ENCODE data around the gene CYP4F8.

DNA sequence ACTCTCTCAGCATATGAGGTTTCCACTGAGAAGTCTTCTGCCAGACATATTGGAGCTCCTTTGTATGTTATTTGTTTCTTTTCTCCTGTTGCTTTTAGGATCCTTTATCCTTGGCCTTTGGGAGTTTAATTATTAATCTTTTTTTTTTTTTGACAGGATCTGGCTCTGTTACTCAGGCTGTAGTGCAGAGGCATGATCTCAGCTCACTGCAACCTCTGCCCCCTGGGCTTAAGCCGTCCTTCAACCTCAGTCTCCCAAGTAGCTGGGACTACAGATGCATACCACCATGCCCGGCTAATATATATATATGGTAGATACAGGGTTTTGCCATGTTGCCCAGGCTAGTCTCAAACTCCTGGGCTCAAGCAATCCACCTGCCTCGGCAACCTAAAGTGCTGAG lies 19.1 kb downstream of the CYP4F8 start:
- TF ChIP-seq, protein P1, sequence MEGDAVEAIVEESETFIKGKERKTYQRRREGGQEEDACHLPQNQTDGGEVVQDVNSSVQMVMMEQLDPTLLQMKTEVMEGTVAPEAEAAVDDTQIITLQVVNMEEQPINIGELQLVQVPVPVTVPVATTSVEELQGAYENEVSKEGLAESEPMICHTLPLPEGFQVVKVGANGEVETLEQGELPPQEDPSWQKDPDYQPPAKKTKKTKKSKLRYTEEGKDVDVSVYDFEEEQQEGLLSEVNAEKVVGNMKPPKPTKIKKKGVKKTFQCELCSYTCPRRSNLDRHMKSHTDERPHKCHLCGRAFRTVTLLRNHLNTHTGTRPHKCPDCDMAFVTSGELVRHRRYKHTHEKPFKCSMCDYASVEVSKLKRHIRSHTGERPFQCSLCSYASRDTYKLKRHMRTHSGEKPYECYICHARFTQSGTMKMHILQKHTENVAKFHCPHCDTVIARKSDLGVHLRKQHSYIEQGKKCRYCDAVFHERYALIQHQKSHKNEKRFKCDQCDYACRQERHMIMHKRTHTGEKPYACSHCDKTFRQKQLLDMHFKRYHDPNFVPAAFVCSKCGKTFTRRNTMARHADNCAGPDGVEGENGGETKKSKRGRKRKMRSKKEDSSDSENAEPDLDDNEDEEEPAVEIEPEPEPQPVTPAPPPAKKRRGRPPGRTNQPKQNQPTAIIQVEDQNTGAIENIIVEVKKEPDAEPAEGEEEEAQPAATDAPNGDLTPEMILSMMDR (IDR thresholded peaks at IDR 0.05) = no peak
- TF ChIP-seq POLR2A (IDR thresholded peaks at IDR 0.05) = no peak
